H9 (cell line): ENCODE data around the gene CNRIP1. TPM values are rescaled to one million over a fixed set of nuclear protein-coding genes. Genes with fewer than 3 reads are reported as not detected.

ENCODE experiments used
- DNase-seq: peaks from one replicate; pipeline ENCODE4 v3.0.0-alpha.2; 2017
- H2AFZ ChIP-seq: one replicate; pipeline ENCODE4 v1.6.1; 2013; ENCODE audit warnings: mild to moderate bottlenecking, low read length, control low read depth, moderate library complexity
- H2AK5ac ChIP-seq: 2 replicates; pipeline ENCODE4 v1.6.1; 2013; ENCODE audit warnings: low read length, control low read depth, mixed read lengths; ENCODE audit not compliant: insufficient read length
- H2BK120ac ChIP-seq: one replicate; pipeline ENCODE4 v1.6.1; 2013; ENCODE audit warnings: low read depth, mild to moderate bottlenecking, low read length, control low read depth, inconsistent platforms; ENCODE audit not compliant: poor library complexity, severe bottlenecking
- H2BK12ac ChIP-seq: 2 replicates; pipeline ENCODE4 v1.6.1; 2013; ENCODE audit warnings: low read length, control low read depth, mixed read lengths, low read depth; ENCODE audit not compliant: insufficient read length
- H2BK15ac ChIP-seq: 2 replicates; pipeline ENCODE4 v1.6.1; 2013; ENCODE audit warnings: low read depth, low read length, control low read depth
- H2BK20ac ChIP-seq: one replicate; pipeline ENCODE4 v1.6.1; 2013; ENCODE audit warnings: low read depth, mild to moderate bottlenecking, low read length, control low read depth, inconsistent platforms; ENCODE audit not compliant: poor library complexity, severe bottlenecking
- H2BK5ac ChIP-seq: 2 replicates; pipeline ENCODE4 v1.6.1; 2013; ENCODE audit warnings: low read length, control low read depth, mixed read lengths; ENCODE audit not compliant: insufficient read length
- H3K14ac ChIP-seq: 2 replicates; pipeline ENCODE4 v1.6.1; 2013; ENCODE audit warnings: low read length, control low read depth; ENCODE audit not compliant: insufficient read depth
- H3K18ac ChIP-seq: 2 replicates; pipeline ENCODE4 v1.6.1; 2013; ENCODE audit warnings: low read depth, mild to moderate bottlenecking, mixed read lengths, low read length, control low read depth; ENCODE audit not compliant: insufficient read length
- H3K23ac ChIP-seq: 2 replicates; pipeline ENCODE4 v1.6.1; 2013; ENCODE audit warnings: low read length, control low read depth, mixed read lengths, low read depth; ENCODE audit not compliant: insufficient read length
- H3K23me2 ChIP-seq: 2 replicates; pipeline ENCODE4 v1.6.1; 2013; ENCODE audit warnings: low read depth, mild to moderate bottlenecking, mixed read lengths, low read length, control low read depth; ENCODE audit not compliant: insufficient read length, poor library complexity, severe bottlenecking
- H3K27ac ChIP-seq: 2 replicates; pipeline ENCODE4 v1.5.1; 2013; ENCODE audit warnings: low read length, control low read depth, mixed read lengths, low read depth; ENCODE audit not compliant: insufficient read length
- H3K27me3 ChIP-seq: 2 replicates; pipeline ENCODE4 v1.6.1; 2013; ENCODE audit warnings: low read length, control low read depth, inconsistent platforms; ENCODE audit not compliant: insufficient read depth
- H3K4ac ChIP-seq: 2 replicates; pipeline ENCODE4 v1.6.1; 2013; ENCODE audit warnings: low read depth, mild to moderate bottlenecking, control low read depth, inconsistent platforms, low read length, moderate library complexity
- H3K4me1 ChIP-seq: 2 replicates; pipeline ENCODE4 v1.6.1; 2013; ENCODE audit warnings: low read length, control low read depth, inconsistent platforms; ENCODE audit not compliant: insufficient read depth
- H3K4me2 ChIP-seq: 2 replicates; pipeline ENCODE4 v1.6.1; 2013; ENCODE audit warnings: low read length, control low read depth, mixed read lengths; ENCODE audit not compliant: insufficient read length, insufficient read depth
- H3K56ac ChIP-seq: 2 replicates; pipeline ENCODE4 v1.6.1; 2013; ENCODE audit warnings: low read depth, mild to moderate bottlenecking, mixed read lengths, low read length, control low read depth; ENCODE audit not compliant: insufficient read length
- H3K79me1 ChIP-seq: 2 replicates; pipeline ENCODE4 v1.6.1; 2013; ENCODE audit warnings: low read depth, mild to moderate bottlenecking, moderate library complexity, low read length, control low read depth, inconsistent platforms; ENCODE audit not compliant: insufficient read depth, poor library complexity, severe bottlenecking
- H3K79me2 ChIP-seq: 2 replicates; pipeline ENCODE4 v1.6.1; 2013; ENCODE audit warnings: low read length, control low read depth, inconsistent platforms; ENCODE audit not compliant: insufficient read depth
- H3K9ac ChIP-seq: 2 replicates; pipeline ENCODE4 v1.6.1; 2013; ENCODE audit warnings: low read length, control low read depth, mixed read lengths; ENCODE audit not compliant: insufficient read length; ENCODE audit errors: extremely low read depth
- H3K9me3 ChIP-seq: one replicate; pipeline ENCODE4 v1.6.1; 2013; ENCODE audit warnings: low read depth, low read length, inconsistent platforms; ENCODE audit not compliant: control insufficient read depth
- H3T11ph ChIP-seq: one replicate; pipeline ENCODE4 v1.6.1; 2013; ENCODE audit warnings: mild to moderate bottlenecking, low read length, control low read depth, inconsistent platforms
- H4K20me1 ChIP-seq: one replicate; pipeline ENCODE4 v1.6.1; 2013; ENCODE audit not compliant: control insufficient read depth, insufficient read length, insufficient read depth
- H4K5ac ChIP-seq: 2 replicates; pipeline ENCODE4 v1.6.1; 2013; ENCODE audit warnings: low read depth, mild to moderate bottlenecking, mixed read lengths, low read length, control low read depth; ENCODE audit not compliant: insufficient read length
- H4K8ac ChIP-seq: replicated peaks from 2 replicates; pipeline ENCODE4 v1.6.1; 2013; ENCODE audit warnings: low read length, control low read depth, mixed read lengths, low read depth; ENCODE audit not compliant: insufficient read length
- H4K91ac ChIP-seq: 2 replicates; pipeline ENCODE4 v1.6.1; 2013; ENCODE audit warnings: low read depth, mild to moderate bottlenecking, moderate library complexity, mixed read lengths, low read length, control low read depth; ENCODE audit not compliant: insufficient read length
- H3K27ac Mint-ChIP-seq, 3 experiments: 2 replicates in 2 of 3; 3 replicates in 1 of 3; pipeline ENCODE4 v1.8.0; 2020 to 2021; ENCODE audit warnings: mixed read lengths in 3 of 3, mild to moderate bottlenecking in 1 of 3, moderate library complexity in 1 of 3
- H3K27me3 Mint-ChIP-seq: 2 replicates; pipeline ENCODE4 v1.8.0; 2021; ENCODE audit warnings: low read depth, mild to moderate bottlenecking, moderate library complexity, mixed read lengths
- H3K36me3 Mint-ChIP-seq, 3 experiments: 2 replicates in 2 of 3; 3 replicates in 1 of 3; pipeline ENCODE4 v1.8.0; 2020 to 2021; ENCODE audit warnings: low read depth in 3 of 3, mixed read lengths in 3 of 3; ENCODE audit not compliant: insufficient read depth in 1 of 3
- H3K4me1 Mint-ChIP-seq, 2 experiments: 2 replicates each; pipeline ENCODE4 v1.8.0; 2020; ENCODE audit warnings: mixed read lengths in 2 of 2
- H3K4me3 Mint-ChIP-seq, 2 experiments: 2 replicates in 1 of 2; 3 replicates in 1 of 2; pipeline ENCODE4 v1.8.0; 2020 to 2021; ENCODE audit warnings: mild to moderate bottlenecking in 2 of 2, mixed read lengths in 2 of 2, moderate library complexity in 1 of 2
- H3K9me3 Mint-ChIP-seq, 2 experiments: 2 replicates in 1 of 2; 3 replicates in 1 of 2; pipeline ENCODE4 v1.8.0; 2020; ENCODE audit warnings: mild to moderate bottlenecking in 2 of 2, mixed read lengths in 2 of 2, moderate library complexity in 1 of 2
- WGBS: extraction: QIAGEN DNeasy Blood & Tissue Kit; methylation state at CpG from one replicate; pipeline ENCODE4 v1.1.7; 2013; ENCODE audit warnings: missing lambda C conversion rate, low lambda C conversion rate, mixed read lengths; ENCODE audit not compliant: insufficient read length; ENCODE audit errors: extremely low coverage; 5-methylcytosine and 5-hydroxymethylcytosine counted together
- total RNA-seq: library from RNA; stranded (reverse); gene quantifications from 2 replicates; pipeline ENCODE4 v1.2.1, GENCODE V29; 2021
- TF ChIP-seq, protein P1 (sequence below): fragments of 200-600 bp; sonication (generic); conservative IDR thresholded peaks from 3 replicates; pipeline ENCODE4 v1.8.0; 2021; ENCODE audit warnings: antibody characterized with exemption, mild to moderate bottlenecking

Gene CNRIP1
- total RNA-seq, 1 experiment from 2014 or later: 0.70 TPM

DNA sequence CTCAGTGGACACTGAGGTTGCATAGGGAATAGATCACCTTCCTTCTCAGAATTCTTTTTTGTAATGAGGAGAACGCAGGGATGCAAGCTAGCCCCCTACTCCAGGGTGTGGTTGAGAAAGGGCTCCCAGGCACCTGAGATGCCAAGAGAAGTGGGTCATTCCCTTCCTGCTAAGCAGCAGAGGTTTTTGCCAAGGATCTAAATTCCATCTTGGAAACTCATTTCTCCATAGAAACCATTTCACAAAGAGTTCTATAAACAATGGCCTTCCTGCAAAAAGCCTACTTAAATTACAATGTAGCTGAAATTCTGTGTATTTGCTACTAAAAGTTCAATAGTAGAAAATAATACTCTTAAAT lies 63.7 kb downstream of the CNRIP1 start:
- Mint-ChIP-seq H3K4me3 (no peak overlapping the region), H3K9me3 (peaks cover 0 to 2% of the 10 kb centered on the region in 2 experiments; a peak in 1 of 5 replicates), H3K27me3 (no peaks in the 10 kb centered on the region), H3K36me3 (peaks cover 0 to 3% (median 1%) of the 10 kb centered on the region in 3 experiments; a peak in 1 of 7 replicates), H3K27ac (no peak overlapping the region; a peak in 1 of 7 replicates), H3K4me1 (peaks cover 12 to 17% of the 10 kb centered on the region in 2 experiments)
- Histone ChIP-seq H3K4me2 (no peak overlapping the region), H3K79me2 (no peaks in the 10 kb centered on the region), H2BK15ac (no peak overlapping the region), H2BK12ac (no peak overlapping the region), H3K9ac (no peak overlapping the region), H3K18ac (no peak overlapping the region), H2BK5ac (no peak overlapping the region), H3K4me1 (peaks cover 2% of the 10 kb centered on the region; the same call in 1 of the 2 replicates), H3T11ph (no peak overlapping the region), H3K27ac (no peak overlapping the region), H3K14ac (no peak overlapping the region), H3K27me3 (no peaks in the 10 kb centered on the region), H4K91ac (no peak overlapping the region), H3K56ac (no peak overlapping the region), H4K20me1 (no peaks in the 10 kb centered on the region), H3K79me1 (no peaks in the 10 kb centered on the region), H3K9me3 (no peaks in the 10 kb centered on the region), H3K23me2 (peaks cover 8% of the 10 kb centered on the region), H2AK5ac (no peak overlapping the region), H4K5ac (no peak overlapping the region), H2BK120ac (no peak overlapping the region), H4K8ac (no peak overlapping the region), H2BK20ac (no peak overlapping the region), H3K4ac (no peak overlapping the region), H2AFZ (no peak overlapping the region), H3K23ac (no peak overlapping the region)
- TF ChIP-seq, protein P1, sequence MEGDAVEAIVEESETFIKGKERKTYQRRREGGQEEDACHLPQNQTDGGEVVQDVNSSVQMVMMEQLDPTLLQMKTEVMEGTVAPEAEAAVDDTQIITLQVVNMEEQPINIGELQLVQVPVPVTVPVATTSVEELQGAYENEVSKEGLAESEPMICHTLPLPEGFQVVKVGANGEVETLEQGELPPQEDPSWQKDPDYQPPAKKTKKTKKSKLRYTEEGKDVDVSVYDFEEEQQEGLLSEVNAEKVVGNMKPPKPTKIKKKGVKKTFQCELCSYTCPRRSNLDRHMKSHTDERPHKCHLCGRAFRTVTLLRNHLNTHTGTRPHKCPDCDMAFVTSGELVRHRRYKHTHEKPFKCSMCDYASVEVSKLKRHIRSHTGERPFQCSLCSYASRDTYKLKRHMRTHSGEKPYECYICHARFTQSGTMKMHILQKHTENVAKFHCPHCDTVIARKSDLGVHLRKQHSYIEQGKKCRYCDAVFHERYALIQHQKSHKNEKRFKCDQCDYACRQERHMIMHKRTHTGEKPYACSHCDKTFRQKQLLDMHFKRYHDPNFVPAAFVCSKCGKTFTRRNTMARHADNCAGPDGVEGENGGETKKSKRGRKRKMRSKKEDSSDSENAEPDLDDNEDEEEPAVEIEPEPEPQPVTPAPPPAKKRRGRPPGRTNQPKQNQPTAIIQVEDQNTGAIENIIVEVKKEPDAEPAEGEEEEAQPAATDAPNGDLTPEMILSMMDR: no peak
- DNase-seq: no peak
- no CpG with 5 or more reads among the region's 1 CpG for WGBS
